GM18868 (cell line): Measurements from ENCODE around the gene SPG7.
A peak's percentile ranks its signal among the peaks of the same experiment; 100 is the strongest.

Experiments
- ATAC-seq: cut with Tn5 transposase; IDR thresholded peaks from one replicate; pipeline ENCODE4 v1.9.1; 2021; ENCODE audit warnings: mild to moderate bottlenecking, moderate library complexity; ENCODE audit not compliant: unreplicated experiment

Gene SPG7

GRCh38 chr16:89484923-89485679 lies 23.1 kb upstream of the SPG7 start:
- no peak for ATAC-seq

GRCh38 chr16:89485701-89486246 lies 22.4 kb upstream of the SPG7 start:
- no peak for ATAC-seq

GRCh38 chr16:89489040-89489897 lies 18.9 kb upstream of the SPG7 start:
- ATAC-seq: peak; percentile 24

GRCh38 chr16:89489898-89490438 lies 18.2 kb upstream of the SPG7 start:
- no peak for ATAC-seq

GRCh38 chr16:89490439-89491237 lies 17.6 kb upstream of the SPG7 start, which contains the start of gene ANKRD11:
ANKRD11 (minus strand) TSS chr16:89490561; CDS start chr16:89317019, 173,542 bp downstream.
- peak; percentile 85 for ATAC-seq

GRCh38 chr16:89491238-89491869 lies 16.8 kb upstream of the SPG7 start:
- ATAC-seq: no peak

GRCh38 chr16:89491974-89492687 lies 16.1 kb upstream of the SPG7 start:
- no peak for ATAC-seq

- no peak for ATAC-seq
These were observed 14.4 kb upstream of the SPG7 start for GRCh38 chr16:89493776-89494175.

- ATAC-seq: no peak
These were observed 13.1 kb upstream of the SPG7 start for GRCh38 chr16:89495121-89495520.

GRCh38 chr16:89498839-89499238 lies 9.4 kb upstream of the SPG7 start:
- no peak for ATAC-seq

- no peak for ATAC-seq
These were observed 8.4 kb upstream of the SPG7 start for GRCh38 chr16:89499767-89500166.

- ATAC-seq: no peak
These were observed 5.9 kb upstream of the SPG7 start for GRCh38 chr16:89502081-89502843.

GRCh38 chr16:89504091-89504490 lies 4.1 kb upstream of the SPG7 start:
- ATAC-seq: no peak

GRCh38 chr16:89505204-89506112 lies 2.7 kb upstream of the SPG7 start:
- peak; percentile 50 for ATAC-seq

GRCh38 chr16:89506113-89506504 lies 2.1 kb upstream of the SPG7 start:
- no peak for ATAC-seq

- ATAC-seq: no peak
These were observed 1.4 kb upstream of the SPG7 start for GRCh38 chr16:89506791-89507191.

GRCh38 chr16:89507214-89507833 lies 879 bp upstream of the SPG7 start:
- no peak for ATAC-seq
